B cell (primary cell): ENCODE data around the gene SMTNL1. TPM values are rescaled to one million over a fixed set of nuclear protein-coding genes. Genes with fewer than 3 reads are reported as not detected.

Experiments
- ATAC-seq: fragments of 200-7000 bp; cut with Tn5 transposase; one replicate; pipeline ENCODE4 v1.10.0; 2021; ENCODE audit warnings: low read depth, mild to moderate bottlenecking, moderate number of reproducible peaks, moderate library complexity
- CTCF ChIA-PET: fragments of 350-600 bp; sonication (Branson Sonifier 250); formaldehyde crosslinking; loops from one replicate; lab custom pipeline; 2021; ENCODE audit warnings: antibody characterized with exemption, inconsistent platforms; lab: Charles Lee
- POLR2A ChIA-PET: fragments of 350-600 bp; sonication (Branson Sonifier 250); formaldehyde crosslinking; loops from one replicate; lab custom pipeline; 2021; ENCODE audit warnings: antibody characterized with exemption; lab: Charles Lee
- DNase-seq: peaks from one replicate; pipeline ENCODE4 v3.0.0; 2013
- H2AFZ ChIP-seq: 2 replicates; pipeline ENCODE4 v1.6.1; 2012; ENCODE audit warnings: mild to moderate bottlenecking, low read depth, low read length; ENCODE audit not compliant: insufficient read depth, poor library complexity, severe bottlenecking
- H3K27ac ChIP-seq, 2 donors: 1 replicate in 1 of 2; 2 replicates in 1 of 2; pipeline ENCODE4 v1.5.1; 2012 to 2013; ENCODE audit warnings: low read length in 2 of 2, mild to moderate bottlenecking in 2 of 2, moderate library complexity in 1 of 2
- H3K27me3 ChIP-seq, 4 experiments: fragments of 200-600 bp in 1 of 4; sonication (generic) in 1 of 4; replicated peaks in 1 of 4; 1 replicate in 2 of 4; 2 replicates in 2 of 4; pipeline versions ENCODE4 v1.6.1 to v1.7.0; 2013 to 2016; ENCODE audit warnings: low read length in 3 of 4, mild to moderate bottlenecking in 2 of 4, mixed read lengths in 1 of 4, moderate library complexity in 1 of 4; ENCODE audit not compliant: insufficient read depth in 4 of 4, control insufficient read depth in 3 of 4; ENCODE audit errors: control extremely low read depth in 1 of 4
- H3K36me3 ChIP-seq, 2 experiments: replicated peaks in 1 of 2; 1 replicate in 1 of 2; 2 replicates in 1 of 2; pipeline versions ENCODE4 v1.6.1 to v1.7.1; 2013; ENCODE audit warnings: low read length in 1 of 2; ENCODE audit not compliant: insufficient read depth in 2 of 2, control insufficient read depth in 1 of 2; ENCODE audit errors: control extremely low read depth in 1 of 2, extremely low read depth in 1 of 2
- H3K4me1 ChIP-seq, 2 donors: fragments of 200-600 bp in 1 of 2; sonication (generic) in 1 of 2; 1 replicate in 1 of 2; 2 replicates in 1 of 2; pipeline versions ENCODE4 v1.5.1 to v1.6.1; 2013 to 2017; ENCODE audit warnings: low read length in 2 of 2; ENCODE audit not compliant: control insufficient read depth in 2 of 2, insufficient read depth in 2 of 2
- H3K4me2 ChIP-seq: replicated peaks from 2 replicates; pipeline ENCODE3; 2012; ENCODE audit warnings: mild to moderate bottlenecking, low read depth, low read length; ENCODE audit not compliant: poor library complexity, severe bottlenecking
- H3K4me3 ChIP-seq, 5 experiments: fragments of 200-600 bp in 1 of 5; sonication (generic) in 1 of 5; 1 replicate in 3 of 5; 2 replicates in 2 of 5; pipeline versions ENCODE4 v1.5.1 to v1.7.0; 2011 to 2016; ENCODE audit warnings: low read length in 4 of 5, mild to moderate bottlenecking in 4 of 5, low read depth in 2 of 5, control low read depth in 1 of 5, moderate library complexity in 1 of 5; ENCODE audit not compliant: insufficient read depth in 1 of 5; ENCODE audit errors: control extremely low read depth in 1 of 5, extremely low read depth in 1 of 5
- H3K79me2 ChIP-seq: fragments of 200-600 bp; sonication (generic); one replicate; pipeline ENCODE4 v1.6.0; 2016; ENCODE audit warnings: low read length; ENCODE audit not compliant: control insufficient read depth, insufficient read depth
- H3K9ac ChIP-seq: fragments of 200-600 bp; sonication (generic); 2 replicates; pipeline ENCODE4 v1.6.1; 2017; ENCODE audit warnings: mild to moderate bottlenecking, low read length, moderate library complexity
- H3K9me3 ChIP-seq, 3 donors: one replicate each; pipeline versions ENCODE4 v1.6.1 to v1.7.1; 2013; ENCODE audit warnings: low read length in 2 of 3; ENCODE audit not compliant: control insufficient read depth in 2 of 3, insufficient read depth in 1 of 3; ENCODE audit errors: control extremely low read depth in 1 of 3
- H4K20me1 ChIP-seq: 2 replicates; pipeline ENCODE4 v1.6.0; 2012; ENCODE audit warnings: mild to moderate bottlenecking, low read length; ENCODE audit not compliant: insufficient read depth, control insufficient read depth, poor library complexity, severe bottlenecking
- H3K27ac Mint-ChIP-seq: one replicate; pipeline ENCODE4 v1.8.0; 2021; ENCODE audit warnings: mixed read lengths
- H3K27me3 Mint-ChIP-seq: one replicate; pipeline ENCODE4 v1.8.0; 2021; ENCODE audit warnings: mixed read lengths
- H3K4me1 Mint-ChIP-seq: one replicate; pipeline ENCODE4 v1.8.0; 2021; ENCODE audit warnings: mixed read lengths
- H3K4me3 Mint-ChIP-seq: one replicate; pipeline ENCODE4 v1.8.0; 2021; ENCODE audit warnings: mixed read lengths
- H3K9me3 Mint-ChIP-seq: one replicate; pipeline ENCODE4 v1.8.0; 2022; ENCODE audit warnings: mixed read lengths; ENCODE audit not compliant: insufficient read depth
- EZH2 ChIP-seq: IDR thresholded peaks from 2 replicates; pipeline ENCODE4 v1.6.1; 2012; ENCODE audit warnings: borderline replicate concordance, low read depth, mild to moderate bottlenecking, moderate library complexity, low read length; ENCODE audit not compliant: insufficient read depth, poor library complexity, severe bottlenecking
- WGBS: methylation state at CpG from one replicate; pipeline ENCODE4 v1.1.5; 2013; ENCODE audit warnings: missing lambda C conversion rate; ENCODE audit not compliant: insufficient coverage; 5-methylcytosine and 5-hydroxymethylcytosine counted together
- intact Hi-C: fragments of 100-400 bp; cut with micrococcal nuclease; formaldehyde crosslinking; loops from one replicate; pipeline ENCODE4 v1.10.0; 2022
- polyA plus RNA-seq: library from polyadenylated mRNA; depleted of rRNA; stranded (reverse); fragments of >200 nt; gene quantifications from 2 replicates; pipeline ENCODE4 v1.2.3, GENCODE V29; 2012
- total RNA-seq, 2 donors: library from RNA; stranded (reverse); fragments of 120-200 nt in 1 of 2; gene quantifications; 1 replicate in 1 of 2; 2 replicates in 1 of 2; pipeline versions ENCODE4 v1.2.3 to v1.2.4, GENCODE V29; 2013 to 2022
- TF ChIP-seq, protein P1 (sequence below): fragments of 200-600 bp; IDR thresholded peaks from one replicate; pipeline ENCODE4 v1.8.0; 2022; ENCODE audit warnings: antibody characterized with exemption, mild to moderate bottlenecking

Gene SMTNL1
- total and polyA plus RNA-seq, 2 donors (not counting 1 experiment from before 2014, with no cell fraction given): not detected

DNA sequence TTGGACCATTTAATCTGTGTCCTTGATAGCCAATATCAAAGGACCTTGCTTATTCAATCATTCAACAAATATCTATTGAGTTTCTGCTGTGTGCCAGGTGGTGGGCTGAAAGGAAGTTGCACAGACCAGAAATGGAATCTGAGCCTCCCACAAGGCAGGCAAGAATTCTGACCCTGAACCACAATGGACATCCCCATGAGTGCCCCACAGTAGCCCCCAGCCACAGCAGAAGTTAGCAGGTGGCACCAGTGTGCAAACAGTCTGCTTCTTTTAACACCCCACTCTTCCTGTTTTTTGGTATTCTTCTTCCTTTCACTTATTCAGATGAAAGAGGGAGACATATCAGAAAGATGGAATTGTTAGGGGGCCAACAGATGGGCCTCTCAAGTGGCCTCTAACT is 47.9 kb downstream of the SMTNL1 start:
- ChIA-PET CTCF (no interaction called here), POLR2A (no interaction called here)
- Histone ChIP-seq H3K36me3 (no peaks in the 10 kb centered on the region), H3K9ac (no peak overlapping the region), H2AFZ (no peak overlapping the region), H3K4me1 (no peaks in the 10 kb centered on the region), H3K4me3 (no peak overlapping the region), H3K9me3 (no peaks in the 10 kb centered on the region), H3K27me3 (no peaks in the 10 kb centered on the region), H3K4me2 (no peak overlapping the region), H3K27ac (no peak overlapping the region), H3K79me2 (no peaks in the 10 kb centered on the region), H4K20me1 (no peaks in the 10 kb centered on the region)
- DNase-seq (no peak), ATAC-seq (no peak)
- intact Hi-C loops: no loop called here
- H3K9me3 Mint-ChIP-seq: no peaks in the 10 kb centered on the region
- no peaks in the 10 kb centered on the region for H3K4me1 Mint-ChIP-seq
- no peak overlapping the region for H3K4me3 Mint-ChIP-seq
- H3K27me3 Mint-ChIP-seq: peaks cover 1% of the 10 kb centered on the region
- H3K27ac Mint-ChIP-seq: no peak overlapping the region
- TF ChIP-seq EZH2: no peak
- TF ChIP-seq, protein P1, sequence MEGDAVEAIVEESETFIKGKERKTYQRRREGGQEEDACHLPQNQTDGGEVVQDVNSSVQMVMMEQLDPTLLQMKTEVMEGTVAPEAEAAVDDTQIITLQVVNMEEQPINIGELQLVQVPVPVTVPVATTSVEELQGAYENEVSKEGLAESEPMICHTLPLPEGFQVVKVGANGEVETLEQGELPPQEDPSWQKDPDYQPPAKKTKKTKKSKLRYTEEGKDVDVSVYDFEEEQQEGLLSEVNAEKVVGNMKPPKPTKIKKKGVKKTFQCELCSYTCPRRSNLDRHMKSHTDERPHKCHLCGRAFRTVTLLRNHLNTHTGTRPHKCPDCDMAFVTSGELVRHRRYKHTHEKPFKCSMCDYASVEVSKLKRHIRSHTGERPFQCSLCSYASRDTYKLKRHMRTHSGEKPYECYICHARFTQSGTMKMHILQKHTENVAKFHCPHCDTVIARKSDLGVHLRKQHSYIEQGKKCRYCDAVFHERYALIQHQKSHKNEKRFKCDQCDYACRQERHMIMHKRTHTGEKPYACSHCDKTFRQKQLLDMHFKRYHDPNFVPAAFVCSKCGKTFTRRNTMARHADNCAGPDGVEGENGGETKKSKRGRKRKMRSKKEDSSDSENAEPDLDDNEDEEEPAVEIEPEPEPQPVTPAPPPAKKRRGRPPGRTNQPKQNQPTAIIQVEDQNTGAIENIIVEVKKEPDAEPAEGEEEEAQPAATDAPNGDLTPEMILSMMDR: no peak

DNA sequence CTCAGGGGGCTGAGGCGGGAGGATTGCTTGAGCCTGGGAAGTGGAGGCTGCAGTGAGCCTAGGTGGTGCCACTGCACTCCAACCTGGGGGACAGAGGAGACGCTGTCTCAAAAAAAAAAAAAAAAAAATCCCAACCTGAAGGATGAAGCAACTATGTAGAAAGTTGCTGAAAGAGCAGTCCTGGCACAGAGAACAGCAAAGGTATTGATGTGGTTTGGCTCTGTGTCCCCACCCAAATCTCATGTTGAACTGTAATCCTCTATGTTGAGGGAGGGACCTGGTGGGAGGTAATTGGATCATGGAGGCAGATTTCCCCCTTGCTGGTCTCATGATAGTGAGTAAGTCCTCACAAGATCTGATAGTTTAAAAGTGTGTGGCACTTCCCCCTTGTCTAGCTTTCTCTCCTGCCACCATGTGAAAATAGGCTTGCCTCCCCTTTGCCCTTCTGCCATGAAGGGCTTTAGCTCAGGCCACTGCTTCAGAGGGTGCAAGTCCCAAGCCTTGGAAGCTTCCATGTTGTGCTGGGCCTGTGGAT is 49.4 kb downstream of the SMTNL1 start:
- WGBS: no CpG with 5 or more reads among the region's 2 CpGs
- Histone ChIP-seq H3K27ac (no peak overlapping the region), H3K4me3 (no peak overlapping the region), H3K4me2 (no peak overlapping the region), H4K20me1 (no peaks in the 10 kb centered on the region), H3K9me3 (no peaks in the 10 kb centered on the region), H3K4me1 (no peaks in the 10 kb centered on the region), H3K36me3 (no peaks in the 10 kb centered on the region), H3K9ac (no peak overlapping the region), H3K79me2 (no peaks in the 10 kb centered on the region), H2AFZ (no peak overlapping the region), H3K27me3 (no peaks in the 10 kb centered on the region)
- H3K27ac Mint-ChIP-seq: no peak overlapping the region
- H3K4me1 Mint-ChIP-seq: no peaks in the 10 kb centered on the region
- ChIA-PET POLR2A (no interaction called here), CTCF (interaction anchor here (0.9 kb wide), 1 partner anchor 58 kb away, joined by 3 read pairs; no protein-coding TSS in a partner anchor)
- no peak for TF ChIP-seq EZH2
- TF ChIP-seq, protein P1: no peak
- intact Hi-C loops: no loop called here
- H3K4me3 Mint-ChIP-seq: no peak overlapping the region
- no peaks in the 10 kb centered on the region for H3K9me3 Mint-ChIP-seq
- ATAC-seq (no peak), DNase-seq (no peak)
- peaks cover 5% of the 10 kb centered on the region for H3K27me3 Mint-ChIP-seq
